Measurements from ENCODE around the gene ARHGEF26.

ARHGEF26 gene

DNA sequence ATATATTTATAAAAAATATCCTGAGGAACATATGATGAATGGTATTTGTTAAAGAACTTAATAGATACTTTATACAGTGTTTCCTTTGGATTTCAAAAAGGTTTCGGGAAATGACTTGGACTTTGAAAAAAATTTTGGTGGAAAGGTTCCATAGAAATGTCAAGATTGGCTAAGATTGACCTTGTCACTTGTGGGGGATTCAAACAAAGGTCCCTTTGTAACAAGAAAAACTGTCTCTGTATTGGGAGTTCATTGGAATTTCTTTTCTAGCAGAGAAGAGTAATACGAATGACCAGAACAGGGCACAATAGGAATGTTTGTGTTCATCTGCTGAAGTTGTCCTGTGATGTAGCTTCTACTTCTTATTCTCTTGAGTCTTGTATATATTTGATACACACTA is 43.2 kb downstream of the ARHGEF26 start:
- DNase-seq = no peak

DNA sequence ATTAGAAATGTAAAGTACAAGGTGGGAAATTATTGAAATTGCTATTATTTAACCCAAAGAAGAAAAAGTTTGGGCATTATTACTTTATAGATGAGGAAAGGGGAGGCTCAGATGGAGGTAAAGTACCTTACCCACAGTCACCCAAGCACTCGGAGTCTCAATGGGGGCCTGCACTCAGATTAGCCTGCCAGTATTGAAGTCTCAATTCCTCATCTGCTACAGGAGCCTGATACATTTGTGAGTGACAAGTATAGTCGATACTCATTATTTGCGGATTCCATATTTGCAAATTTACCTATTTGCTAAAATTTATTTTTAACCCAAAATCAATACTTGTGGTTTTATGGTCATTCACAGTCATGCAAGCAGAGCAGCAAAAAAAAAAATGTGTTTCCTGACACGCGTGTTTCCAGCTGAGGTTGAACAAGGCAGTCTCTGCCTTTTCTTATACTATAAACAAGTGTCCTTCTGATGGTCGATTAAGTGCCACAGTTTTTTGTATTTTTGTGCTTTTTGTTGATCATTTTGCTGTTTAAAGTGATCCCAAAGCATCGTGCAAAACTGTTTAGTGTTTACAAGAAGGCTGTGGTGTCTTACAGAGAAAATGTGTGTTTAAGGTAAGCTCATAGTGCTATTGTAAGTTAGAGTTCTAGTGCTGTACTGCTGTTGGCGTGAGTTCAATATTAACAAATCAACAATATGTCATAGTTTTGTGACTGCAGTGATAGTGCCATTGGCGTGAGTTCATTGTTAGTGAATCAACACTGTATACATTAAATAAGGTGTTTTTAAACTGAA is 48.0 kb downstream of the ARHGEF26 start:
- DNase-seq = no peak

DNA sequence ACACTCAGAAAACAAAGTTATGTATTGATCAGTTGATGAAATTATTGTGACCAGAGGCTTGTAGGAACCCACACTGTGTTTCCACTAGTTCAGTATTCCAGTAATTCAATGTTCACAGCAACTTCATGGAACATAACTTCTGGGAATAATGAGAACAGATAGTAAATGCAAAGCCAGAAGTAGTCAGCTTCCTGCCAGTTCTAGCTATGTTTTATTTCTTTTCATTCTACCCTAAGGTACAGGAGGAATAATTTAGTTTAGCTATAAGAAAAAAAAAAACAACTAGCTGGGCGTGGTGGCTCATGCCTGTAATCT is 48.6 kb downstream of the ARHGEF26 start:
- DNase-seq = no peak

DNA sequence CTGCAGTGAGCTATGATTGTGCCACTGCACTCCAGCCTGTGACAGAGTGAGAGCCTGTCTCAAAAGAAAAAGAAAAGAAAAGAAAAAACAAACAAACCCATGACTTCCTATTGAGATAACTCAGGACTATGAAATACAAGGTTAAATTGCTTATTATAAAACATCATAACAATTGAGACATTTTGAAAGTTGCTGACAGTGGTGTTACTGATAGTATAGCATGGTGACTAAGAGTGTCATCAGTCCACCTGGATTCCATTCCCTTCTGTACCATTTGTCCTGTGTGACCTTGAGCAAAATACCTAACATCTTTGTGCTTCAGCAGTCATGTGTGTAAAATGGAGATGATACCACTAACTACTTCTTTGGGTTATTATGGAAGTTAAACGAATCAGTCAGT is 49.1 kb downstream of the ARHGEF26 start:
- no peak for DNase-seq

DNA sequence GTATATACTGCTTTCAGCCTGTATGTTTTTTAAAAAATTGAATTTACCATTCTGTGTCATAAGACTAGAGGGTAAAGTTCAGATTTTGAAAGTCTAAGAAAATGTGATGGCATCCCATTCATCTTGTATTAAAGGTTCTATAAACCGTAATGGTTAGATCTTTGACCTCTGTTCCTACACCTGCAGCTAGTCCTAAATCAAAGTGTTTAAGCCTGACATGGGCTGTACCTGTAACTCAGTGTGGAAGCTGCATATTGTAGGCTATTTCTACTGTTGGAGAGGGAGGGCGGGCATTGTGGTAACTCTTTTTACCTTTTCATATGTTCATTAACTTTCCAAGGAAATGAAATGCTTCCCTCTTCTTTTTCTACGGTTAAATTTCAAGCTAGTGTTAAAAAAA is 53.9 kb downstream of the ARHGEF26 start:
- DNase-seq = no peak

DNA sequence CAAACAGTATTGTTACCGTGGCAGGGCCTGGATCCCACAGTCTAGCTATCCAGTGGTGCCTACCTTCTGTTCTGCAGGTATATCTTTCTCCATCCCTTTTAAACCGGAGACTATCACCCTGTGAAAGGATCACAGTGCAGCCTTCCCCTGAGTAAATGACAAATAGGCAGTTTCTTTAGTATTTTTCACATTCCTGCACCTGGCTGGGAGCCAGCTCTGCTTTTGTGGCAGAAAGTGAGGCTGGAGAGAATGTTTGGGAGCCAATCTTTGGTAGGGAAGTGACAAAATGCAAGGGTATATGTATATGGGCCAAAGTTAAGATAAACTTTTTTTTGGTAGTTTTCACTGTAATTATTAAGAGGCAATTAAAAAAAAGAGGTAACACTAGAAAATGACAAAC is 54.8 kb downstream of the ARHGEF26 start:
- no peak for DNase-seq

DNA sequence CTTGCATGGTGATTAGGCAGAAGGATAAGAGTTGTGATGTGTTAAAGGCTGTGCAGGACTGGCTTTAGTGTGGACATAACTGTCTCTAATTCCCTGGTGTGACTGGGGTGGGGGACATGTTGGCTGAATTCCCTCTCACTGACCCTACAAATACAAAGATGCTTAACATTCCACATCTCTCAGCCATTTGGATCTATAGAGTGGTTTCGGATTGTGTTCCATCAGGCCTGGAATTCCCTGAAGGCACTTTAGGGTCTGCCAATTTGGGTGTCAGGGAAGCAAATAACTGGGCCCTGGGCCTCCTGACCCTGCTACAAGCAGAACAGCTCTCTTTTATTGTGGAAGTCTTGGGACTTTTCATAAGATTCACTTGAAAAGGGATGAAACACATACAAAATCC is 56.2 kb downstream of the ARHGEF26 start:
- no peak for DNase-seq

DNA sequence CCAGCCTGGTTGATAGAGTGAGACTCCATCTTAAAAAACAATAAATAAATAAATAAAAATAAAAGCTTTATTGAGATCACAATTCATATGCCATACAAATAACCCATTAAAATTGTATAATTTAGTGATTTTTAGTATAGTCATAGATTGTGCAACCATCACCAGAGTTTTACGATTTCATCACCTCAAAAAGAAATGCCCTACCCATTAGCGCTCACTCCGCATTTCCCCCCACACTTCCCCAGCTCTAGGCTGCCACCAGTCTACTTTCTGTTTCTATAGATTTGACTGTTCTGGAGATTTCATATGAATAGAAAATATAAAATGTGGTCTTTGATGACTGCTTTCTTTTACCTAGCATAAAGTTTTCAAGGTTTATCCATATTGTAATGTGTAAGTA is 57.0 kb downstream of the ARHGEF26 start:
- DNase-seq = no peak

DNA sequence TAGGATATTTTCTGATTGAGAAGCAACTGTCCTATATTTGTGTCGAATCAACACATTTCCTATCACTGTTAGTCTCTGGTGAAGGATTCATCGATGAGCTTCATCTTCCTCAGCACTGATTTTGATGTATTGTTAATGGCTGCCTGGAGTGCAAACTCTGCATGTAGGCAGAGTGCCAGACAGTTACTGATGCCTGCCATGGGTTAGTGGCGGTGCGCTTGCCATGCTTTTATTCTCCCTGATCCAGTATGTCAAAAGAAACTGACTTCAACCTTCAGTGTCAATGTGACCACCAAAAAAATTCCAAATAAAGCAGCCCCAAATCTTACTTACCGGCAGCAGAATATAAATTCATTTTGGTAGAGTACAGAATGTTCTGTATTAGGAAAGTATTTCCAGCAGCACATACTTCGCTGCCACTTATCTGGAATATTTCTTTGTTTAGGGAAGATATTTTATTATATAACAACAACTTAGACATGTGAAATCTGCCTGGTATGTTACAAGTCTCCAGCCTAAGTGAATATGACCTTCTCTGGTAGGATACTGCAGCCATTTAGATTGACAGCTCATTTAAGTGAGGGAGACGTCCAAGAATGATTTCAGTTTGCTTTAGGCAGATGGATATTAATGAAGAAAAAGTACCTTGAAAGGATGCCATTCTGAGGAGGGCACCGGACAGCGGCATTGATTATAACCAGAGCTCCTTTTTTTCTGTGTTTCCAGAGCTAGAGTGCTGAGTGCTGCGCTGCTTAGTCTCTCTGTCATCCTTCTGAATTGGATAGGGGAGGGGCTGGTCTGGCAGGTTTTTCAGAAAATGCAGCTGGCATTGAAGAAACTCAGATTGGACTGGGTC is 59.9 kb downstream of the ARHGEF26 start:
- no peak for DNase-seq

DNA sequence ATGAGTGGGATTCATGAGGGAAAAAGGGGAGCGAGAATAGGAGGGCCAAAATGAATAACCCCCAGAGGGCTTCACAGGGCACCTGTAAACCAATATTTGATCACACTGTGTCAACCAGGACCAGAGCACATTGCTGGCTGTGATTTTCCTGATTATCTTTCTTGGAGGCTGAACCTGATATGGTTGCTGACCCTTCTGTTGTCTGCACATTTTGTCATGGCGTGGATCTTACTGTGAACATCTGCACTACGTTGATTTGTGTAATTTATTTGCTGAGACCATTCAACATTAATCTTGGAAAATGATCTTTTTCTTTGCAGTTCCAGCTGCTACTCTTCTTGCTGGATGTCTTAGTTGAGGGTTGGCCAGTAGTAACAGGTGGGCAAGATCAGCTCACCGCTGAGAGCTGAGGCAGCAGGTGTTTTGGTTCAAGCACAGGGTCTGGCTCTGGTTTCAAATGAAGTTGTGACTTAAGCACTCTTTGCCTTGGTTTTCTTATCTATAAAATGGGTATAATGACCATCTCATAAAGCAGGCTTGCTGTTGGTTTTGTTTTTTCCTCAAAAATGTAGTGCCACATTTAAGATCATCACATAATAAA is 61.2 kb downstream of the ARHGEF26 start:
- no peak for DNase-seq

DNA sequence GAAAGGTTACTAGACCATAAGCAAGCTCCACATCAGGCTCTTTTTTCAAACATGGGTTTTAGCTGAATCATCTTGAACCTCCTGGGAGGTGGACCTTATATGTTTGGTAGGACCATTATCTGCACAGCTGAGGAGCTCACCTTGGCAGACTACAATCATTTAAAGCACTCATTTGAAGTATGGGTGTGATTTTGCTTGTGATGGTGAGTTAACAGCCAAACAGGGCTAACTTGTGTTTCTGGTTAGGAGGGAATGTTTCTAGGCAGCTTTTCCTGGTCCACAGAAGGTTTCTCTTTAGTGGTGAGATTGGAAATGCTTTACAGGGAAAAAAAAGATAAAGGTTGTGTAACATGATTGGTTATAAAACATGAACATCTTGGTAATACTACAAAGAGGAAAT is 61.8 kb downstream of the ARHGEF26 start:
- no peak for DNase-seq

DNA sequence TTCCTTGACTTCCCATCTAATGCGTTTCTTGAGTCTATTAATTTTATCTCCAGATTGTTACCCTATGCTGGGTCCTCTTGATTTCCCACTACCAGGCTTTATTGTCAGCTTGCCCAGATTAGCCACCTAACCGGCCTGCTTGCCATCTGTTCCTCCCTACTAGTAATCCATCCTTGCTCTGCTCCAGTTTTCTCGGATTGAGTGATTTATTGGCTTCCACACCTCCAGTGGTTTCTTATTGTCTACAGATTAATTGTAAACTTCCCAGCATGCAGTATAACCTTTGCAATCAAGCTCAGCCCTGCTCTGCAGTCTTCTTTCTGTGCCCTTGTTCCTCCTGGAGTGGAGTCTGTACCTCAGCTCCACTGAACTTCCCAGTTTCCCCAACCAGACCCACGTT is 63.4 kb downstream of the ARHGEF26 start:
- DNase-seq = no peak

DNA sequence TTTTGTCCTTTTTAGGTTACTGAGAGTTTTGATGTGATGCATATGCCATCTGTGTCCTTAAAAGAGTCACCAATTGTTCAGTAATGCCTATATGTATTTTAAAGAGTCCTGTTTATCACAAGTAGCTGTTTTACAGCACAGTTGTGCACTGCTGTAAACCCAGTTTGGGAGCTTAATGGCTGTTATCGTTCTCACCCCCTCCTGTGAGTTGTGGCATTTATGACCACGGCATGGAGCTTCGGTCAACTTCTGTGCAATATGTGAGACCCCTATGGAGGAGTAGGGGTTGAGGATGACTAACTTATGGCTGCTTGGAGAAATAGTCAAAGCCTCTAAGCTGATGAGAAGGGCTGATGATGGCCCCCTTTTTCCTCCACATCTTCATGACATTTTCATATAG is 67.2 kb downstream of the ARHGEF26 start:
- DNase-seq = no peak

DNA sequence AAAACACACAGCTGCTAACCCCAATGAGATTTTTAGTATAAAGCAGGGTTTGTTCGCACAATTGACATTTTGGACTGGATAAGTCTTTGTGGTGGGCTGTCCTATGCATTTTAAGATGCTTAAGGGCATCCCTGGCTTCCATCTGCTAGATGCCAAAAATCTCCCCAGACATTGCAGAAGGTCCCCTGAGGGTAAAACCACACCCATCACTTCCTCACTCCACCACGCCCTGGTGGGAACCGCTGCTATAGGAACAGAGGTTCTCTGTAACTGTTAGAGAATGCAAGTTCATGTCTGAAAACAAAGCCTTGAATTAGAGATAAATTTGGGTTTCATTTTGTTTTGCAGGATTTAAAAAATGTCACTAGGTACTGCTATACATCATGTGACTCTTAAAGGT is 67.7 kb downstream of the ARHGEF26 start:
- no peak for DNase-seq

DNA sequence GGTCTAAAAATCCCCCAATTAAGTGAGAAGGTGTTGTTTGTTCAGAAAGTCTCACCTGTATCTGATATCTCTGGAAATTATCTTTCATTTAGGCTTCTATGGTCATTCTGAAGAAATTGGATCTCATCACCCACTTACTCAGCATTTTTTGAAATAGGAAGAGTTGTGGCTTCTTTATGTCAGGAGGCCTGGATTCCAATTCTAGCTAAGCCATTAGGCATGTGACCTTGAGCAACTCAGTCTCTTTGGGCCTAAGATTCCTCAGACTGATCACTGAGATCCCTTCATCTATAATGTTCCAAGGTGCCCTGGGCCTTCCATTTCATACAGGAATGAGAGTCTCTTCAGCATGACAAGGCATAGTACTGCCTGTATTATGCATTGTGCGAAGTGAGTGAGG is 70.3 kb downstream of the ARHGEF26 start:
- no peak for DNase-seq

DNA sequence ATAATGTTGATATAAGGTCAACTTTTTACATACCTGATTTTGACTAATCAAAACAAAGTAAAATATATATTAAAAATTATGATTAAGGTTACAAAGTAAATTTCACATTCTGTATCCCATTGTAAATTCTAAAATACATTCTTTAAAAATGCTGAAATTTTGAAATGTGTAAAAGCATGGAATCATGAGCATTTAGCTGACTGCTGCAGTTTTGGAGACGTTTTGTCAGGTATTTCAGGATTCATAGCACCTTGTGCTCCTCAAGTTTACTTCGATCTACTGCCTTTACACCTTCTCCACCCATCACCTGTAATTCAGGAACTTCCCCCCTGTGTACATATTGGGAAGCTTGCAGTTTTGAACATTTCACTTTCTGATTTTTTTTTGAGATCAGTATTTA is 71.0 kb downstream of the ARHGEF26 start:
- no peak for DNase-seq

DNA sequence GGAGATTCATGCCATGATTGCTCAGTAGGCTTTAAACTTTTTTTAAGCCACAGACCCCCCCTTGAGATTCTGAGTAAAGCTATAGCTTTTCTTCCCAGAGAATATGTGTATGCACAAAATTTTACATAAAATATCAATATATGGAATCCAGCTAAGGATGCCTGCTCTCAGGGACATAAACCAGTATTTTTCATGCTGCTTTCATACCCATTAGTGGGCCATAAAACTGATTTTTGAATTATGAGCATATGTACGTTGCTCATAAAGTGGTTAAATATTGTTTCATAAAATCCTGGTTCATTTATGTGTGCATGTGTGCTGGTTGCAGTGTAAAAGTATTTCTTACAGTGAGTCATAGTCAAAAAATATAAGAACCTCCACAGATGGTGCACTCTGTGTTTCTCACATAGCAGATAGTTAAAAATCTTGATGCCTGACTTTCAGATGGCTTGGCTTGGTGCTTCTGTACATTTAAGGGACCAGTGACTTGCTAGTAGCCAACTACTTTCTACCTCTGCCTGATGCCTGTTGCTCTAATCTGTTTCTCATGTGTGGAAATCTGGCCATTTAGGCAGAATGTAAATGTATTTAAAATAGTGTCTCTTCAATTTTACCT is 71.9 kb downstream of the ARHGEF26 start:
- no peak for DNase-seq

DNA sequence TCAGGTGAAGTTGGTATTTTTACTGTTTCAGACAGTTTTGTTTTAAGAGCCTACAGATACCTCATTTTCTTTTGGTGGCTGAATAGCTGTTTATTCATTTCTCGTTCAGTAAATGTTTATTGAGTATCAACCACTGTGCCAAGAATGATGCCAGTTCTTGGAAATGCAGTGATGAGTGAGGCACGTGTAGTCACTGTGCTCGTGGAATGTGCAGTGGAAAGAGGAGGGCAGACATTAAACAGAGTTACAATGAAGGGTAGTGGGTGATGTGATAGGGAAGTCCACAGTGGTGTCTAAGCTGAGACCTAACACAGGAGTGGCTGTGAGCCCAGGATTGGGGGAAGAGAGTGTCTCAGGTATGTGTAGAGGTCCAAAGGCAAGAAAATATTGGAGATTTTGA is 73.7 kb downstream of the ARHGEF26 start:
- no peak for DNase-seq

DNA sequence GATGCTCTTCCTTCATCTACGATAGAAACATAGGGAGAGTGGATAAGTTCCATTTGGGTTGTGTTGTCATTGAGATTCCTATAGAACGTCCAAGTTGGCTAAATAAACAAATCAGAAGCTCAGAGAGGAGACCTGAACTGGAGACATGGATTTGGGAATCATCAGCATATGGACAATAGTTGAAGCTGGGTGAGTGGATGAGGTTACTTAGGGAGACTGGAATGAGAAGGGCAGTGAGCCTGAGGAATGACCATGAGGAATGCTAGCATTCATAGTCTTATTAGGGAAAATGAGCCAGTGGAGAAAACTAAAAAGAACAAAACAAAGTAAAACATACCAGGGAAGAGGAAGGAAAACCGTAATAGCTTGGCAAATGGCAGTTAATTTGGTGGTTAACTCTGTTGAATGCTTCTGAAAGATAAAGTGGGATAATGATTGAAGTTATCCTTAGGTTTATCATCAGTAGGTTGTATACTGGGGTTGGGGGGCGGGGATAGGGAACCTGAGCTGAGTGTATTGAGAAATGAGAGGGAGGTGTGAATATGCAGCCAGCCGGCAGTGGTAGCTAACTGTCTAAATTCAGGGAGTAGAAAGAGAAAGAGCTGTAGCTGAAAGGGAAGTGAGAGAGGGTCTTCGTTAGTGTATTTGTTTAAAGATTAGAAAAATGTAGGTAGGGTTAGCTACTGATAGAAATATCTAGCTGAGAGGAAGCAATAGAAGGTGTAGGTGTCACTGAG is 74.6 kb downstream of the ARHGEF26 start:
- DNase-seq = no peak

DNA sequence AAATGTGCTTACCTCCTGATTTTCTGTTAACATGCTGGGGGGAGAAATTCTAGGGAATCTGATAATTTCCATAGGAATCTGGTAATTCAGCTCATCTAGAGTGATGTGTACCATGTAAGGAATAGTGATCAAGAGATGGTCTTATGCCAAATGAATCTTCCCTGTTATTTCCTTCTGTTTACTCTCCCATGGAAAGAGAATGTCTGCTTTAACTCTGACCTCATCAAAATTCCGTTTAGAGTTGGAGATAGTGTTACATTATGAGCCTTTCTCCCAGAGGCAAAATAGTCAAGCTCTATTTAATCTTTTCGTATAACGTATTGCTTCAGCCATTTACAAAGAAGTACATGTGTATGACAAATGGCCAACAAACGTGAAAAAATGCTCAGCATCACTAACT is 76.6 kb downstream of the ARHGEF26 start:
- no peak for DNase-seq

DNA sequence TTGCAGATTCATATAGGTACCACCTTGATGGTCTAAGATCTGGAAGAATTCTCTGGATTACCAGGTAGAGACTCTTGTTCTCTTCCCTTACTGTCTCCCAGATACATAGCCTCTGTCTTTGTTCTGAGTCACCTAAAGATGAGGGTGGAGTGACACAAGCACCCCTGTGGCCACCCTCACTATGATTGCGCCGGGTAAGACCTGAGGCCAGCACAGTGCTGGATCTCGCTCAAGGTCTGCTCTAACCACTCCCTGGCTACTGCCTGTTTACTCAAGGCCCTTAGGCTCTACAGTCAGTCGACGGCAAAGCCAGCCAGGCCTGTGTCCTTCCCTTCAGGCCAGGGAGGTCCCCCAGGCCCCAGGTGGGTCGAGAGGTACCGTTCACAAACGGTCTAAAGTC is 88.3 kb downstream of the ARHGEF26 start:
- DNase-seq = no peak

DNA sequence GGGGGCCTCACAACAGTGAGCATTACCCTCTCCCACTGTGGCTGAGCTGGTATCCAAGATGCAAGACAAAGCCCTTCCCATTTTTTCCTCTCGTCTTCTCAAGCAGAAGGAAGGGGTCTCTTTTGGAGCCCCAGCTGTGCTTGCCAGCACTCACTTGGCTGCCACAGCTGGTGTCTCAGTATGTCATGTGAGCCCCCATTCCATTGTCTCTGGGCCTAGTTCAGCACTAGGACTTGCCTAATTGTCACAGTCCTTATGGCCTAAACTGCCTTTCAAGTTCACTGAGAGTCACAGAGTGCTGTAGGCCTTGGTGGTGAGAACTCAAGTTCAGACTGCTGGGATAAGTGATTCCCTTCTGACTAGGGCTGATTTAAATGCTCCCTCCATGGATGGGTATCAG is 89.8 kb downstream of the ARHGEF26 start:
- no peak for DNase-seq

DNA sequence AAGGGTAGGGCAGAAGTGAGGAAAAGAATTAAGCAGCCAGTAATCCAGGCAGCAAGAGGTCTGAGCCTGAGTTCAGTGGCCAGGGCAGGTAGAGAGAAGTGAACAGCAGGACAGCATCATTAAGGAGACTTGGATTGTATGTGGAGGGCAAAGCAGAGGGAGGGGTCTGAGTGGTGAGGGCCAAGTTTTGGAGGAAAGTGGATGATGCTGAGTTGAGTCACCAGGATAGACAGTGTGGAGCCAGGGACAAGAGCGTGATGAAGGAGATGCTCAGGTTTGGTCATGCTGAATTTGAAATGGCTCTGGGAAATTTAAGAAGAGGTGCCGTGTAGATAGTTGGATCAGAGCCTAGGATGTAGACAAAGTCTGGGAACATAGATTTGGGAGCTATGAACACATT is 93.1 kb downstream of the ARHGEF26 start:
- DNase-seq = no peak

Data from NCI-H1930 (cell line).